Activated T-helper 1 cell treated with anti-CD3 and anti-CD28 coated beads, Interleukin-12 subunit alpha, Interleukin-12 subunit beta, Interleukin-2, Interleukin-4 antibody, amounts not matched to agents 30 ng/mL and 10 ng/mL and 1 ng/mL, durations not matched to agents 14 hours and 24 hours and 36 hours (primary cell): ENCODE measurements around the gene INTS6. TPM values are rescaled to one million over a fixed set of nuclear protein-coding genes. Genes with fewer than 3 reads are reported as not detected.

Experiments used
- DNase-seq: peaks from one replicate; pipeline ENCODE4 v3.0.0; 2021; ENCODE audit warnings: low spot score
- H3K27ac Mint-ChIP-seq: one replicate; pipeline ENCODE4 v1.8.0; 2021; ENCODE audit warnings: mild to moderate bottlenecking, mixed read lengths
- H3K27me3 Mint-ChIP-seq: one replicate; pipeline ENCODE4 v1.8.0; 2022; ENCODE audit warnings: mild to moderate bottlenecking, moderate library complexity, mixed read lengths; ENCODE audit not compliant: insufficient read depth
- H3K36me3 Mint-ChIP-seq: one replicate; pipeline ENCODE4 v1.8.0; 2021; ENCODE audit warnings: low read depth, mixed read lengths
- H3K4me1 Mint-ChIP-seq: one replicate; pipeline ENCODE4 v1.8.0; 2021; ENCODE audit warnings: low read depth, mixed read lengths
- H3K4me3 Mint-ChIP-seq: one replicate; pipeline ENCODE4 v1.8.0; 2021; ENCODE audit warnings: mild to moderate bottlenecking, moderate library complexity, mixed read lengths
- H3K9me3 Mint-ChIP-seq: one replicate; pipeline ENCODE4 v1.8.0; 2021; ENCODE audit warnings: mixed read lengths
- intact Hi-C: fragments of 100-400 bp; cut with micrococcal nuclease; formaldehyde crosslinking; loops from one replicate; pipeline ENCODE4 v1.15.1; 2024
- total RNA-seq: library from RNA; stranded (reverse); gene quantifications from 2 replicates; pipeline ENCODE4 v1.2.3, GENCODE V29; 2022

INTS6 gene
- total RNA-seq, 1 donor from 2014 or later, result 76.6 TPM

DNA sequence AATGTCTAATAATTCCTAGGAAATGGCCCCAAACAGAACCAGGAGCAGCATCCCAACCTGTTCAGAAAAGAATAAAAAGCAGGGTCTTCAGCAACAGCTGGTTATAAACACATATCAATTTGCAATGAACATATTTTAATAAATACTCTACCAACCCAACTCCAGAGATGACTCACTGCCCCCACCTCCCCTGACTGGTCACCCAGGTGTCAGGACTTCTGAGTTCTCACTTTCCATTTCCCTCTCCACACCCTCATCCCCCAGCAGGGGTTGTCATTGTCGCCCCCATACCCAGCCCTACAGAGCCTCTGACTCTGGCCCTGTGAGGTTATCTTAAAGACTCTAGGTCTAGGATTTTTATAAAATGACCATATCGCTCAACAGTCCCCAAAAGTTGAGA lies 106.4 kb downstream of the INTS6 start:
- Mint-ChIP-seq H3K4me3 (no peak overlapping the region), H3K9me3 (no peaks in the 10 kb centered on the region), H3K36me3 (no peaks in the 10 kb centered on the region), H3K27me3 (peaks cover 2% of the 10 kb centered on the region), H3K4me1 (no peaks in the 10 kb centered on the region), H3K27ac (no peak overlapping the region)
- DNase-seq, result no peak
- intact Hi-C loops, result no loop called here

DNA sequence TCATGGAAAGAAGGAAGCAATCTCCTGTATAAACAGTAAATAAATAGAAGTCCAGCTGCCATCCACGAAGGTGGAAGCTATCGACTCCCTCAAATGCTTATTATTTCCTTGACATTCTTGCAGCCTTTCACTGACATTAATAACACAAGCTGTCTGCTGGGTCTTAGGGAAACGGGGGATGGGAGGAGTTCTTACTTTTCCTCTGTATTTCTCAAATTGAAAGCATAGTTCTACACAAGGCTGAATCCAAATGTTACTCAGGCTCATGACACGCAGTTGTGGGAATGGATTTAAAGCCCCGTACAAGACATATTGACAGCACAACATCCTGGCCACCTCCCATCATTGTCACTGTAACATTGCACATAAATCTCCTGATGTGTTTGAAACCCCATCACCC lies 109.4 kb downstream of the INTS6 start:
- no peaks in the 10 kb centered on the region for H3K9me3 Mint-ChIP-seq
- no peaks in the 10 kb centered on the region for H3K36me3 Mint-ChIP-seq
- H3K4me1 Mint-ChIP-seq, result peaks cover 7% of the 10 kb centered on the region
- no peak overlapping the region for H3K27ac Mint-ChIP-seq
- no peak for DNase-seq
- H3K4me3 Mint-ChIP-seq, result no peak overlapping the region
- H3K27me3 Mint-ChIP-seq, result no peaks in the 10 kb centered on the region
- intact Hi-C loops, result no loop called here

DNA sequence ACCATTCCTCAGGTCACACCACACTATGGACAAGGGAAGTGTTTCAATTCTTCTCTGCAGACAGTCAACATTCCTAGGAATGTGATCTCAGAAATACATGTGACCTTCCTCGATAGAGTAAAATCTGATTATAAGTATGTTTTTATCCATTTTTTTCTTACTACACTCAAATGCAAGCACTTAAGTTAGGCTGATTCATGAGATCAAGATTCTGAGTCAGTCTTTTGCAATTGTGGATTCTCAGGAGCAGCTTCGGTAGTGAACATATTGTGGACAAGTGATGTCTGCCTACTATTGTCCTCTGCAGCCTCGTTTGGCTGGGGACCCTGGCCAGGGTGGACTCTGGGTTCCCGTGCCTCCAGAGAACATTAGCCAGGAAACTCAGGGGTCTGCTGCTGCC lies 110.1 kb downstream of the INTS6 start:
- Mint-ChIP-seq H3K36me3 (no peaks in the 10 kb centered on the region), H3K4me1 (peaks cover 7% of the 10 kb centered on the region), H3K9me3 (no peaks in the 10 kb centered on the region), H3K27me3 (no peaks in the 10 kb centered on the region), H3K4me3 (no peak overlapping the region), H3K27ac (no peak overlapping the region)
- intact Hi-C loops, result no loop called here
- no peak for DNase-seq

DNA sequence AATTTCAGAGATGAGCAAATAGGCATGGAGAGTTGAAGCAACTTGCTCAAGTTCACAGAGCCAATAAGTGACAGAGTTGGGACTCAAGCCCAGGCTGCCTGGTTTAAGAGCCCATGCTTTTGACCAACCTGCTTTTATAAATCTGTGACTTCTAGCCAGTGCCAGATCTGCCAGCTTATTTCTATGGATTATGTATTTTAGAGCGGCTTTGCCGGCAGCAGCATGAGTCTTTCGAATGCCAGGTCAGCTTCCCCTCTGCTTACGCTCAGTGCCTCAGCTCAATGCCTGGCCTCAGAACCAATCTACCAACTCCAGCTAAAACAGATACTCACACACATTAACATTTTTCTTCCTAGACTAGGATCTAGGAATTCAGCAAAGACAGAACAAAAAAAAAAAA lies 111.0 kb downstream of the INTS6 start:
- peaks cover 7% of the 10 kb centered on the region for H3K4me1 Mint-ChIP-seq
- H3K36me3 Mint-ChIP-seq, result no peaks in the 10 kb centered on the region
- intact Hi-C loops, result no loop called here
- no peak overlapping the region for H3K4me3 Mint-ChIP-seq
- H3K9me3 Mint-ChIP-seq, result no peaks in the 10 kb centered on the region
- no peak for DNase-seq
- H3K27me3 Mint-ChIP-seq, result no peaks in the 10 kb centered on the region
- H3K27ac Mint-ChIP-seq, result no peak overlapping the region

DNA sequence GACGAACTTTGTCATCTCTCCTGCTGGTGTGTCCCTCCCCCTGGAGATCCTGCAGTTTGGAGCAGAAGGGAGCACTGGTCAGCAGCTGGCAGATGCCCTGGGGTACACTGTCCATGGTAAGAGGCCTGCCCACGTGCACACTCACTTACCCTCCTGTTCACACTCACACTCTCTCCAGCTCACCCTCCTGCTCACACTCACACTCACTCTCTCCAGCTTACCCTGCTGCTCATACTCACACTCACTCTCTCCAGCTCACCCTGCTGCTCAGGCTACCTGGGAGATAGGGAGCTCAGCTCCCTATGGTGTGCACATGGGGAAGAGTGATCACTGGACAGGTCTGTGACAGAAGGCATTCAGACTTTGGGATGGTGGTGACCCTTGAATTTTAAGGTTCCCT lies 111.6 kb downstream of the INTS6 start:
- no peak for DNase-seq
- no peaks in the 10 kb centered on the region for H3K27me3 Mint-ChIP-seq
- H3K4me3 Mint-ChIP-seq, result no peak overlapping the region
- no peak overlapping the region for H3K27ac Mint-ChIP-seq
- intact Hi-C loops, result no loop called here
- H3K4me1 Mint-ChIP-seq, result peaks cover 7% of the 10 kb centered on the region
- no peaks in the 10 kb centered on the region for H3K9me3 Mint-ChIP-seq
- no peaks in the 10 kb centered on the region for H3K36me3 Mint-ChIP-seq

DNA sequence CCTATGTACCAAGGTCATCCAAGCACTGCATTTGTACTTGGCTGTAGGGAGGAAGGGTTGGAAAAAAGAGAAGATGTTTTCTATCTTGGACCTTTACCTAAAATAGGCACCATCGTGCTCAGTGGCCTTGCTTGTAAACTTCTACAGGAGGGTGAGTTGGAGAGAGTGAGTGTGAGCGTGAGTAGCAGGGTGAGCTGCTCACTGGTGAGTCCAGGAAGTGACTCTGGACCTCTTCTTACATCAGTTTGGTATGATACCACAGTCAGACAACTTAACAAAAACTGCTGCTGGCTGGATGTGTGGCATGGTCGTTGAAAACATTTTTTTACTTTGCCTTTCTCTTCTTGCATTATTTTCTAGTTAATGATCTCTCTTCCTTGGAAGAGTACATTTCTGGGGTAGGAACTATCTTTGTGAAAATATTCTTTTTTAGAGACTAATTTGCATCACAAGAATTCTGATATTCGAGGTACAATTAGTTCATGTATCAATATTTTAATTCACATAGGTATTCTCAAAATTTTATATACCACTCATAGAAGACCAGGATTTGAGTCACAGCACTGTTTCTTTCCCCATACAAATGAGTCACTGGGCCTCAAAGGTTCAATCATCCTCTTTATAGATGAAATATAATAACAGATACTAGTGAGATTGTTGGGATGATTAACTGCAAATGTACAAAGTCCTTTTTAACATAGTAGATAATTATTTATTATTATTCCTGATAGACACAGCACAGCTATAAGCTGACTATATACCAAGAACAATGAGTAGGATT lies 112.7 kb downstream of the INTS6 start:
- H3K4me3 Mint-ChIP-seq, result no peak overlapping the region
- H3K9me3 Mint-ChIP-seq, result no peaks in the 10 kb centered on the region
- peaks cover 7% of the 10 kb centered on the region for H3K4me1 Mint-ChIP-seq
- DNase-seq, result no peak
- H3K27ac Mint-ChIP-seq, result no peak overlapping the region
- intact Hi-C loops, result no loop called here
- no peaks in the 10 kb centered on the region for H3K27me3 Mint-ChIP-seq
- no peaks in the 10 kb centered on the region for H3K36me3 Mint-ChIP-seq

DNA sequence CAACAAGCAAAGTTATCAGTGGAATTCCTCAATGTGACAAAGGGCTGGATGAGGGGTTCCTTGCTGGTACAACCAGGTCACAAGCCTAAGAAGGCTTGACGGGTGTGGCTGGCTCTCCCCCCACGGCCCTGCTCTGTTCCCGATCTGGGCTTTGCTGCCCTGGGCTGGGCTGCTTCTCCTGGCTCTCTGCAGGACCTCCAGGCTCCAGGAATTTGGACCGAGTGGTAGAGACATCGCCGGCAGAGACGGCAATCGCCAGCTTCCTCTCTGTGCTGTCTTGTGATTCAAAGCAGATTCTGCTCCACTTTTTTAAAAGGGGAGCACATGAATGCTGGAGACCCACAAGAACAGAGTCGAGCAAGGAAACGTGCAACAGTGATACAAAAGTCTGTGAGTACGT lies 113.5 kb downstream of the INTS6 start, which contains the start of gene SERPINE3:
Gene SERPINE3, plus strand, starts transcription at position 338 of the 400 bp plus-strand sequence. CDS start 1,401 bp downstream, outside the sequence.
- Mint-ChIP-seq H3K36me3 (no peaks in the 10 kb centered on the region), H3K4me1 (peaks cover 7% of the 10 kb centered on the region), H3K9me3 (no peaks in the 10 kb centered on the region), H3K27ac (no peak within 1 kb of the TSS), H3K27me3 (no peaks in the 10 kb centered on the region), H3K4me3 (no peak within 1 kb of the TSS)
- intact Hi-C loops, result no loop called here
- no peak for DNase-seq

DNA sequence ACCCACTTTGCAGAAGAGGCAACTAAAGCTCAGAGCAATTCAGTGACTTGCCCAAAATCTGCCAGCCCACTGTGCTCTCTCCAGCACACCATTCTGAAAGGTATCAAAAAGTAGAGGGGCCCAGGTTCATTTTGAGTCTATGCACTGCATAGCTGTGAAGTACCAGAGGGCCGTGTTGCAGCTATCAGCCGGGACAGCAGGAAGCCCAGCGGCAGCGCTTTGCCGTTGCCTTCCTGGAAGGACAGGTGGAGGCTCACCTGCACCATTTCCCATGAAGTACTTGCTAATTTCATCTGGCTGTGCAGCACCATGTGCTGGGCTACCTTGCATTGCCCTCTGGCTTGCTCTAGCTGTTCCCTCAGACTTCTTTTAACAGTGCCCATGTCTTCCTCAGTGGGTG lies 116.1 kb downstream of the INTS6 start:
- DNase-seq, result no peak
- no peaks in the 10 kb centered on the region for H3K27me3 Mint-ChIP-seq
- no peaks in the 10 kb centered on the region for H3K36me3 Mint-ChIP-seq
- no peak overlapping the region for H3K27ac Mint-ChIP-seq
- intact Hi-C loops, result no loop called here
- no peak overlapping the region for H3K4me3 Mint-ChIP-seq
- peaks cover 16% of the 10 kb centered on the region for H3K4me1 Mint-ChIP-seq
- H3K9me3 Mint-ChIP-seq, result no peaks in the 10 kb centered on the region

DNA sequence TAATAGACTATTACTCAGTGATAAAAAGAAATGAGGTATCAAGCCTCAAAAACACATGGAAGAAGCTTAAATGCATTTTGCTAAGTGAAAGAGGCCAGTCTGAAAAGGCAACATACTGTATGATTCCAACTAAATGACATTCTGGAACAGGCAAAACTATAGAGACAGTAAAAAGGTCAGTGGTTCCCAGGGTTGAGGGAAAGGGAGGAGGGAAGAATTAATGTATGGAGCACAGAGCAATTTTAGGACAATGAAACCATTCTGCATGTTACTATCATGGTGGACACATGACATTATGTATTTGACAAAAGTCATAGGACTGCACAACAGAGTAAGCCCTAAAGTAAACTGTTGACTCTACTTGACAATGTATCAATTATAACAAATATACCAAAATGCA lies 119.0 kb downstream of the INTS6 start:
- Mint-ChIP-seq H3K36me3 (no peaks in the 10 kb centered on the region), H3K27me3 (no peaks in the 10 kb centered on the region), H3K9me3 (no peaks in the 10 kb centered on the region), H3K4me3 (no peak overlapping the region), H3K4me1 (peaks cover 22% of the 10 kb centered on the region), H3K27ac (no peak overlapping the region)
- intact Hi-C loops, result loop anchor here (5.0 kb wide), 1 partner anchor 248 kb away; the partner anchor contains the start of gene WDFY2
- no peak for DNase-seq

DNA sequence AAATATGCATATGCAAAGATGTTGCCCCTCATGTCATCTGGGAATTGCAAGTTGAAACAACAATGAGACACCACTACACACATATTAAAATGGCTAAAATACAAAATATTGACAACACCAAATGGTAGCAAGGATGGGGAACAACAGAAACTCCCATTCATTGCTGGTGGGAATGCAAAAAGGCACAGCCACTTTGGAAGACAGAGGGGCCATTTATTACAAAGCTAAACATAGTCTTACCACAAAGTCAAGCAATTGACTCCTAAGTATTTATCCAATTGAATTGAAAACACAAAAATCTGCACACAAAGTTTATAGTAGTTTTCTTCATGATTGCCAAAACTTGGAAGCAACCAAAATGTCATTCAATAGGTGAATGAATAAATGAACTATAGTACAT lies 119.4 kb downstream of the INTS6 start:
- DNase-seq, result no peak
- peaks cover 22% of the 10 kb centered on the region for H3K4me1 Mint-ChIP-seq
- H3K27me3 Mint-ChIP-seq, result no peaks in the 10 kb centered on the region
- H3K9me3 Mint-ChIP-seq, result no peaks in the 10 kb centered on the region
- intact Hi-C loops, result loop anchor here (5.0 kb wide), 1 partner anchor 249 kb away; the partner anchor contains the start of gene WDFY2
- H3K4me3 Mint-ChIP-seq, result no peak overlapping the region
- no peaks in the 10 kb centered on the region for H3K36me3 Mint-ChIP-seq
- H3K27ac Mint-ChIP-seq, result no peak overlapping the region

DNA sequence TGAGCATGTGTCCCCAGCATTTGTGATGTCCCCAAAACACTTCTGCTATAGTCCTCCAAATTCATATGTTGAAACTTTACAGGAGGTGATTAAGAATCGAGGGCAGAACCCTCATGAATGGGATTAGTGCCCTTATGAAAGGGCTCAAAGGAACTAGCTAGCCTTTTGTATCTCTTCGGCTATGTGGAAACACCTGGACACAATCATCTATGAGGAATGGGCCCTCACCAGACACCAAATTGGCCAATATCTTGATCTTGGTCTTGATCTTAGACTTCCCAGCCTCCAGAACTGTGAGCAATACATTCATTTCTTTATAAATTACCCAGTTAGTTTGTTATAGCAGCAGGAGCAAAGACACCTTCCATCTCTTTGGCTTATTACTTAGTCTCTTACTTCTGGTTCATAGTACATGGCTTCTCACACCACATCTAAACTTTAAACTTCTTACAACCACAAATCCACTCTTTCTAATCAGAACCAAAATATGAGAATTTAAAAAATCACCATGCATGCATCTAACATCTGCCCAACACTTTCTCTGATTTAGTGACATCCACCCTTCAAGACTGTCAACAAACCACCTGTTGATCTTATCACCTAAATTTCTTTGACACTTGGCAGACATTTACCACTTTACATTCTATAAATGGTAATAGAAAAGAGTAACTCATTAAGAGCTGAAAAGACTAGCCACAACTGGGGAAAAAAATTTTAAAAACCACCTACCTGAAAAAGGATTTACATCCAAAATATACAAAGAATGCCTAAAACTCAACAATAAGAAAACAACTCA lies 120.1 kb downstream of the INTS6 start:
- intact Hi-C loops, result loop anchor here (5.0 kb wide), 1 partner anchor 250 kb away; the partner anchor contains the start of gene WDFY2
- no peak overlapping the region for H3K4me3 Mint-ChIP-seq
- no peaks in the 10 kb centered on the region for H3K36me3 Mint-ChIP-seq

DNA sequence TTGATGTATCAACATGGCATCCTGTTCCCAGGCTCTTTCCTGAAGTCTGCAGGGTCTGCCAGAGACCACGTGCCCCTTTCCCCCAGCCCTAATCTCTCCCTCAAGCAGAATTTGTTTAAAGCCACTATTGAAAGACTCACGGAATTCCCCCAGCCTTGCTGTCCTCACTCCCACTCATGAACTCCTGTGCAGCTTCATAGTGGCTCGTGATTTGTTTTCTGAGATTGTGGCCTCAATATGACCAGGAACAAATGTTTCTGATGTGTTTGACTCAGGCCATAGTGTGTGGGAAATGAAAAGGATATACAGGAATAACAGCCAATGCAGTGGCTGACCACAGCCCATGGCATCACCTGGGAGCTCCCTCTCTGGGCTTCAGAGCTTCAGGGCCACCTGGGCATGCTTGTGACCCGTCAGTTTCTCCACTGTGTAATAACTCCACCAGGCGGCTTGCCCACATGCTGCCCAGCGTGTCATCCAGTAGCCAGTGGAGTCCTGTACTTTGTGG lies 121.4 kb downstream of the INTS6 start:
- DNase-seq, result no peak
- Mint-ChIP-seq H3K27ac (peak overlapping the region; percentile 69), H3K27me3 (no peaks in the 10 kb centered on the region), H3K36me3 (no peaks in the 10 kb centered on the region), H3K4me3 (peak overlapping the region; percentile 4), H3K4me1 (peaks cover 22% of the 10 kb centered on the region), H3K9me3 (no peaks in the 10 kb centered on the region)
- intact Hi-C loops, result loop anchor here (1.0 to 5.0 kb wide), 2 partner anchors 90 to 251 kb away; partner anchors contain the start of gene WDFY2

More for the DNA sequence above, 120.1 kb downstream of the INTS6 start:
- Mint-ChIP-seq H3K9me3 (no peaks in the 10 kb centered on the region), H3K27me3 (no peaks in the 10 kb centered on the region), H3K4me1 (peaks cover 22% of the 10 kb centered on the region), H3K27ac (no peak overlapping the region)
- no peak for DNase-seq

DNA sequence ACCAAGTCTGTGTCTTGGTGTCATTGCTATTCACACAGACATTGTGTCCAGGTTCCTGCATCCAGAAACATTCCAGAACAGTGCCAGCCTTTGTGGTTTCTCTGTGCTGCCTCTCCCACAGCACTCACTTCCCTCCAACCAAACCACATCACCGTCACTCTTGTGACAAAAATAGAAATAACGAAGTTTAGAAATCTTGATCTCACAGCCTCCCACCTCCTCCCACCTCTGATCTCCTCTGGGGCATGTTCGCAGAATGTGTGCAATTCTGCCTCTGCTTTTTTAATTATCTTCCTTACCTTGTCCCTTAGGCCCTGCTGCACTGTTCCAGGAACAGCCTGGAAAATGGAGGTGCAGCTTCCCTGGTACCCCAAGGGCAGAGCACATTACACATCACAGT lies 122.0 kb downstream of the INTS6 start:
- Mint-ChIP-seq H3K27me3 (no peaks in the 10 kb centered on the region), H3K9me3 (no peaks in the 10 kb centered on the region), H3K27ac (peak overlapping the region; percentile 69), H3K4me1 (peaks cover 22% of the 10 kb centered on the region), H3K4me3 (no peak overlapping the region), H3K36me3 (no peaks in the 10 kb centered on the region)
- DNase-seq, result no peak
- intact Hi-C loops, result loop anchor here (1.0 to 5.0 kb wide), 2 partner anchors 91 to 252 kb away; partner anchors contain the start of gene WDFY2
